IPS DF 19.7 (cell line): ENCODE measurements around the gene TRIM72.
"Not testable (repeated sequence)": the region's sequence is repeated elsewhere in the genome, so short reads cannot be mapped to it uniquely, and the experiment has no call there.

ENCODE experiments used
- DNase-seq: peaks from one replicate; pipeline ENCODE4 v3.0.0-alpha.2; 2013; ENCODE audit warnings: low read depth, low spot score

TRIM72 gene

GRCh38 chr16:31215287-31216162, 1.6 kb downstream of the TRIM72 start:
- DNase-seq = peak; percentile 82

DNA sequence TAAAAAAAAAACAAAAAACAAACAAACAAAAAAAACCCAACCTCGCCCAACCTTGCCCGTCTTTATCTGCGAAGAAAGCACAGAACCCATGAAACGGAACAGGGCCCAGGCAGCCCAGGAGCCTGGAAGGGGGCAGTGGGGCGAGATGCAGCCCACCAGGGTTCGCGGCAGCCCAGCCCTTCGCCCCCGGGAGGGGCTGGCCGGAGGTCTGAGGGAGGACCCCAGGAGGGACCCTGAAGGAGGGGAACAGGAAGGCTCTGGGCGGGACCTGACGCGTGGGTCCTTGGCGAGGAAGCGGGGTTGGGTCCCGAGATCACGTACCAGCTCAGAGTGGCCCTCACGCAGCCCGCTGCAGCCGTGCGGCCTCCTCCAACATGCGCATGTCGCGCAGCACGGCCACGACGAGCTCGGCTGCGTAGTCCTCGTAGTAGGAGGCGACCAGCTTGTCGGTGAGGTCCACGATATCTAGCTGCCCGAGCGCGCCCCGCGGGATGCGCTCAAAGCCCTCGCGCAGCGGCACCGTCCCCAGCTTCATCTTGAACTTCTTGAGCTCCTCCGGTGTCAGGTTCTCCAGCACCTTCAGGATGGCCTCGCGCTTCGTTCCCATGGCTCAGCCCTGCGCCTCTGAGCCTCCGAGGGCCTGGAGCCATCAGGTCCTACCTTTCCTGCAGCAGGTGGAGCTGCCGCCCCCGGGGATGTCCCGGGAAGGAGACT, 2.7 kb downstream of the TRIM72 start, which contains the start of gene PYDC1:
PYDC1 (minus strand) TSS at position 714 of the 714 bp plus-strand sequence; CDS start at position 607, 107 bp downstream.
- no peak for DNase-seq

DNA sequence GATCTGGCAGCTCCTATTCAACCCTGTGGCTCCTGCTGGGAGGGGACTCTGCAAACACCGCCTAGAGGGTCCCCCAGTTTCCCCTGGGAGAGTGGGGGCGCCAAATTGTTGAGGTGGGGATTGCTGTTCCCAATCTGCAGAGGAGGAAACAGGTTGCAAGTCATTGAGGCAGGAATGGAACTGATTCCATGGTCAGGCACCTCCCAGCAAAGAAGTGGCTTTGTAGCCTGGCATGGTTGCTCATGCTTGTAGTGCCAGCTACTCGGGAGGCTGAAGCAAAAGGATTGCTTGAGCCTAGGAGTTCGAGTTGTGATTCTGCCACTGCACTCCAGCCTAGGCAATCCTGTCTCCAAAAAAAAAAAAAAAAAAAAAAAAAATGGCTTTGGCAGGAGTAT, 3.2 kb downstream of the TRIM72 start:
- no peak for DNase-seq

DNA sequence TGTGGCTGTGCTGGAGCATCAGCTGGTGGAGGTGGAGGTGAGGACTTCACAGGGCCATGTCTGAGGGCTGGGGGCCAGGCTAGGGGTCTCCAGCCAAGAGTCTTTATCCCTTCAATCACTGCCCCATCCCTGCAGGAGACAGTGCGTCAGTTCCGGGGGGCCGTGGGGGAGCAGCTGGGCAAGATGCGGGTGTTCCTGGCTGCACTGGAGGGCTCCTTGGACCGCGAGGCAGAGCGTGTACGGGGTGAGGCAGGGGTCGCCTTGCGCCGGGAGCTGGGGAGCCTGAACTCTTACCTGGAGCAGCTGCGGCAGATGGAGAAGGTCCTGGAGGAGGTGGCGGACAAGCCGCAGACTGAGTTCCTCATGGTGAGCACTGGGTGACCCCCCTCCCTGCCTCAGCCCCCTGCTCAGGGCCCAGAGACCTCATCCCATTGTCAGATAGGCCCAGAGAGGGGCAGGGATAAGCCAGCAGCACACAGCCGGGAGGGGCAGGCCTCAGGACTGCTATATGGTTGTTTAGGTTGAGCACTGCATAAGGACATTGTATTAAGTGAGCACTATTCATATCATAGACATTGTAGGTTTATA, 5.3 kb downstream of the TRIM72 start:
- no peak for DNase-seq

DNA sequence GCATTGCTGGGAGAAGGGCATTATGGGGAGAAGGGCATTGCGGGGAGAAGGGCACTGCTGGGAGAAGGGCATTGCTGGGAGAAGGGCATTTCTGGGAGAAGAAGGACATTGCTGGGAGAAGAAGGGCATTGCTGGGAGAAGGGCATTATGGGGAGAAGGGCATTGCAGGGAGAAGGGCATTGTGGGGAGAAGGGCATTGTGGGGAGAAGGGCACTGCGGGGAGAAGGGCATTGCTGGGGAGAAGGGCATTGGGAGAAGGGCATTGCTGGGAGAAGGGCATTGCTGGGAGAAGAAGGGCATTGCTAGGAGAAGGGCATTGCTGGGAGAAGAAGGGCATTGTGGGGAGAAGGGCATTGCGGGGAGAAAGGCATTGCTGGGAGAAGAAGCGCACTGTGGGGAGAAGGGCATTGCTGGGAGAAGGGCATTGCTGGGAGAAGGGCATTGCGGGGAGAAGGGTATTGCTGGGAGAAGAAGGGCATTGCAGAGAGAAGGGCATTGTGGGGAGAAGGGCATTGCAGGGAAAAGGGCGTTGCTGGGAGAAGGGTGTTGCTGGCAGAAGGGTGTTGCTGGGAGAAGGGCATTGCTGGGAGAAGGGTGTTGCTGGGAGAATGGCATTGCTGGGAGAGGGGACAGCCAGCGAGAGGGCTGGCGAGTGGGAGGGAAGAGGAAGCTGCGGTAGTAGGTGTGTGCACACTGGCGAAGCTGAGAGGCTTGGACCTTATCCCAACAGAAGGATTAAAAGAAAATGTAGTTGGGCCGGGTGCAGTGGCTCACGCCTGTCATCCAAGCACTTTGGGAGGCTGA, 7.6 kb downstream of the TRIM72 start:
- no peak for DNase-seq

GRCh38 chr16:31223044-31223443, 9.1 kb downstream of the TRIM72 start:
- DNase-seq = no peak

- DNase-seq = no peak
These were observed 10.4 kb downstream of the TRIM72 start for GRCh38 chr16:31224092-31224955.

- DNase-seq = no peak
These were observed 11.3 kb downstream of the TRIM72 start for GRCh38 chr16:31225193-31225592.

GRCh38 chr16:31228206-31228605, 14.3 kb downstream of the TRIM72 start:
- no peak for DNase-seq

GRCh38 chr16:31229501-31229900, 15.6 kb downstream of the TRIM72 start:
- no peak for DNase-seq

- DNase-seq = no peak
These were observed 24.1 kb downstream of the TRIM72 start for GRCh38 chr16:31238041-31238440.

- no peak for DNase-seq
These were observed 28.3 kb downstream of the TRIM72 start for GRCh38 chr16:31242206-31242605.

GRCh38 chr16:31243734-31244670, 30.1 kb downstream of the TRIM72 start:
- DNase-seq = no peak

DNA sequence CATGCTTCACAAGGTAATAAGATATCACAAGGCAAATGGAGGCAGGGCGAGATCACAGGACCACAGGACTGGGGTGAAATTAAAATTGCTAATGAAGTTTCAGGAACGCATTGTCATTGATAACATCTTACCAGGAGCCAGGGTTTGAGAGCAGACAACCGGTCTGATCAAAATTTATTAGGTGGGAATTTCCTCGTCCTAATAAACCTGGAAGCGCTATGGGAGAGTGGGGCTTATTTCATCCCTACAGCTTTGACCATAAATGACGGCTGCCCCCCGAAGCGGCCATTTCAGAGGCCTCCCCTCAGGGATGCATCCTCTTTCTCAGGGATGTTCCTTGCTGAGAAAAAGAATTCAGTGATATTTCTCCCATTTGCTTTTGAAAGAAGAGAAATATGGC, 31.7 kb downstream of the TRIM72 start:
- DNase-seq = not testable (repeated sequence)

DNA sequence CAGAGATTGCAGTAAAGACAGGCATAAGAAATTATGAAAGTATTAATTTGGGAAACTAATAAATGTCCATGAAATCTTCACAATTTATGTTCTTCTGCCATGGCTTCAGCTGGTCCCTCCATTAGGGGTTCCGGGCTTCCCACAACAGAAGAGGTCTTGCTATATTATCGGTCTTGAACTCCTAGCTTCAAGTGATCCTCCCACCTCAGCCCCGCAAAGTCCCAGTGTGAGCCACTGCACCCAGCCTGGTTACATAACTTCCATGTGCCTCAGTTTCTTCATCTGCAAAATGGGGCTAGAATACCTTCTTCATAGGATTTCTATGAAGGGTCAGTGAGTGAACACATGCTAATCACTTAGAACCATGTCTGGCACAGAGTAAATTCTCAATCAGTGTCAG, 32.4 kb downstream of the TRIM72 start:
- DNase-seq = no peak

DNA sequence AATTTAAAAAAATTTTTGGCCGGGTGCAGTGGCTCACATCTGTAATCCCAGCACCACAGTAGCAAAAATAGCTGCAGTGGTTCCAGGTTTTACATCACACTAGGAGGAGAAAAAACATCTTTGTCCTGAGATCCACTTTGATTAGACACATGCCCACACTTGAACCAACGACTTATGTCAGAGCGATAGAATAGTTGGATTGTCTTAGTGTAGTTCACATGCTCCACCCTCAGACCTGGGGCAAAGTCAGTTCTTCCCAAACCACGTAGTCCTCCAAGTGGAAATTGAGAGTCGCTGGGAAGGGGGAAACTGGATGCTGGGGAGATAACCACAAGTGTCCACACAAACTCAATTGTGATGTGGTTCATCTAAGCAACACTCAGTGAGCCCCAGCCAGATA, 34.4 kb downstream of the TRIM72 start:
- DNase-seq = no peak

DNA sequence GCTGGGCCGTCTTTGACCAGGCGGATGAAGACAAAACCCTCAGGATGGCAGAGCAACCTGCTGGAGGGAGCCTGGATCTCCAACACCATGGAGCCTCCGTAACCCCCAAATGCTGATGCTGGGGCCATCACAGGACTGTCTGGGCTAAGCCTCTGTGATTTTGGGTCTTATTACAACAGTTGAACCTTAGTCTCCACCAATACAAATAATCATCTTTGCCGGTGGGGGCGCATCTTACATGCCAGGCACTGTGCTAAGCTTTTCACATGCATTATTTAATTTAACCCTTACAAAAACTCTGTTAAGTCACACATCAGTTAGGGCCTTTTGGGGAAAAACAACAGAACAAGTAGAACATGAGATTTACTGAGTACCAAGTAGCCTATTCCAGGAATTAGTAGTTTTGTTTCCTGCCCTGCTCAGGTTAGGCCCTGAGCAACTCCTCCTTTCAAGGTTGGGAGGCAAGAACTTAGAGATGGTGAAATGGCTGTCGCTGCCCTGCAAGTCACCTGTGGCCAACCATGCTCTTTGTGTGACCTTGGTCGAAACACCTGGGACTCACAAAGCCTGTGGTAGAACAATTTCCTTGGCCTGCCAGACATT, 37.0 kb downstream of the TRIM72 start:
- no peak for DNase-seq

DNA sequence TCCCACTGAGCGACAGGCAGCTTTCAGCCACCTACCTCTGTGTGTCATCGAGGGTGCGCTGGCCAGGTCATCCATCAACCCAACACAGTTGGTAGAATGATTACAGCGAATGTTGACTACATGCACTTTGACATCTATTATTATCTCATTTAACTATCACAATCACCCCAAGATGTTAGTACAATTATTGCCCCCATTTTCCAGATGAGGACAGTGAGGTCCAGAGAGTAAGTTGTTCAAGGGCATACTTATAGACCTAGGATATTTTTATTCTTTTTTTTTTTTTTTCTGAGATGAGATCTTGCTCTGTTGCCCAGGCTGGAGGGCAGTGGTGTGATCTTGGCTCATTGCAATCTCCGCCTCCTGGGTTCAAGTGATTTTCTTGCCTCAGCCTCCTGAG, 37.5 kb downstream of the TRIM72 start:
- no peak for DNase-seq

DNA sequence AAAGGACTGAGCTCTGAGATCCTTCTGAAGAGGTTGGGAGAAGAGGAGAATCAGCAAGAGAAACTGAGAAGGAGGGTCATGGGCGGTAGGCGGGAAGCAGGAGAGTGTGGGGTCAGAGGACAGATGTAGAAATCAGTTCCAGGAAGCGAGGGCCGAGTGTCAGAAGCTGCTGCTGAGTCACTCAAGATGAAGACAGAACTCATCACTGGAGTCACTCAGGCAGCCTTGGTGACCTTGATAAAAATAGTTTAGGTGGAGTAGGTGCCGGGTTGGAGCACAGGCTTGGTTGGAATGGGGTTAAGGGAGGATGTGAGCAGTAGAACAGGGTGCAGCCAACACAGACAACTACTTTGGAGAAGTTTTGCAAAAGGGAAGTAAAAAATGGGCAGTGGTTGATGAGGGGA, 39.7 kb downstream of the TRIM72 start:
- no peak for DNase-seq
